Subcutaneous abdominal adipose tissue (tissue), 5 donors: ENCODE measurements around the gene BACE1-AS.

Source experiments
- H3K27ac ChIP-seq: one replicate; pipeline ENCODE4 v1.7.0; 2013; ENCODE audit warnings: low read depth, mild to moderate bottlenecking, inconsistent platforms, low read length, moderate library complexity
- H3K27me3 ChIP-seq, 5 donors: one replicate each; pipeline ENCODE4 v1.7.0; 2013; ENCODE audit warnings: low read length in 5 of 5, inconsistent platforms in 1 of 5; ENCODE audit not compliant: control insufficient read depth in 5 of 5, insufficient read depth in 4 of 5
- H3K36me3 ChIP-seq, 5 donors: one replicate each; pipeline ENCODE4 v1.7.0; 2013; ENCODE audit warnings: low read length in 5 of 5; ENCODE audit not compliant: control insufficient read depth in 5 of 5, insufficient read depth in 5 of 5
- H3K4me1 ChIP-seq, 5 donors: one replicate each; pipeline ENCODE4 v1.7.0; 2013; ENCODE audit warnings: low read length in 5 of 5, mild to moderate bottlenecking in 3 of 5, moderate library complexity in 1 of 5; ENCODE audit not compliant: control insufficient read depth in 5 of 5, insufficient read depth in 5 of 5
- H3K4me3 ChIP-seq, 5 donors: one replicate each; pipeline ENCODE4 v1.7.0; 2013; ENCODE audit warnings: low read length in 5 of 5, low read depth in 1 of 5
- H3K9ac ChIP-seq, 5 donors: one replicate each; pipeline ENCODE4 v1.7.0; 2013; ENCODE audit warnings: low read length in 5 of 5, mild to moderate bottlenecking in 4 of 5, moderate library complexity in 3 of 5
- H3K9me3 ChIP-seq, 5 donors: one replicate each; pipeline ENCODE4 v1.7.0; 2013; ENCODE audit warnings: low read length in 5 of 5; ENCODE audit not compliant: control insufficient read depth in 5 of 5
- donor health status: healthy.
- donor health status: healthy.
- donor health status: healthy.
- donor health status: healthy.
- donor health status: healthy.

The BACE1-AS gene

GRCh38 chr11:117302228-117302627 lies 11.1 kb downstream of the BACE1-AS start:
- H3K4me3 ChIP-seq = no peak overlapping the region

GRCh38 chr11:117303101-117303500 lies 12.0 kb downstream of the BACE1-AS start:
- no peak overlapping the region for H3K4me3 ChIP-seq
- H3K27me3 ChIP-seq = no peaks in the 10 kb centered on the region
- H3K9me3 ChIP-seq = no peaks in the 10 kb centered on the region
- peaks cover 0 to 9% (median 8%) of the 10 kb centered on the region in 5 donors for H3K4me1 ChIP-seq
- H3K36me3 ChIP-seq = peaks cover 0 to 2% (median 0%) of the 10 kb centered on the region in 5 donors
- H3K27ac ChIP-seq = no peak overlapping the region
- H3K9ac ChIP-seq = no peak overlapping the region

More at GRCh38 chr11:117302228-117302627, 11.1 kb downstream of the BACE1-AS start:
- H3K27me3 ChIP-seq = no peaks in the 10 kb centered on the region
- peaks cover 0 to 9% (median 8%) of the 10 kb centered on the region in 5 donors for H3K4me1 ChIP-seq
- peaks cover 0 to 2% (median 0%) of the 10 kb centered on the region in 5 donors for H3K36me3 ChIP-seq
- H3K27ac ChIP-seq = no peak overlapping the region
- no peaks in the 10 kb centered on the region for H3K9me3 ChIP-seq
- H3K9ac ChIP-seq = no peak overlapping the region

- Histone ChIP-seq H3K4me3 (no peak overlapping the region), H3K27me3 (no peaks in the 10 kb centered on the region), H3K9ac (no peak overlapping the region), H3K9me3 (no peaks in the 10 kb centered on the region), H3K36me3 (peaks cover 0 to 2% (median 0%) of the 10 kb centered on the region in 5 donors), H3K4me1 (peaks cover 0 to 9% (median 8%) of the 10 kb centered on the region in 5 donors), H3K27ac (no peak overlapping the region)
Measured at GRCh38 chr11:117303646-117304315, 12.6 kb downstream of the BACE1-AS start.

GRCh38 chr11:117305145-117305544 lies 14.0 kb downstream of the BACE1-AS start:
- Histone ChIP-seq H3K4me3 (no peak overlapping the region), H3K27ac (no peak overlapping the region), H3K36me3 (peaks cover 0 to 3% (median 0%) of the 10 kb centered on the region in 5 donors), H3K4me1 (peaks cover 0 to 5% (median 5%) of the 10 kb centered on the region in 5 donors), H3K9ac (no peak overlapping the region), H3K9me3 (no peaks in the 10 kb centered on the region), H3K27me3 (no peaks in the 10 kb centered on the region)

- Histone ChIP-seq H3K4me1 (peaks cover under 1 to 5% (median 2%) of the 10 kb centered on the region in 5 donors), H3K27ac (no peak overlapping the region), H3K4me3 (no peak overlapping the region), H3K36me3 (peaks cover 0 to 3% (median 0%) of the 10 kb centered on the region in 5 donors), H3K9ac (no peak overlapping the region), H3K27me3 (no peaks in the 10 kb centered on the region), H3K9me3 (no peaks in the 10 kb centered on the region)
Measured at GRCh38 chr11:117309310-117309709, 18.2 kb downstream of the BACE1-AS start.

GRCh38 chr11:117313091-117313490 lies 21.9 kb downstream of the BACE1-AS start:
- peaks cover 10 to 28% (median 25%) of the 10 kb centered on the region in 5 donors for H3K4me1 ChIP-seq
- H3K27me3 ChIP-seq = no peaks in the 10 kb centered on the region
- H3K9me3 ChIP-seq = no peaks in the 10 kb centered on the region
- H3K27ac ChIP-seq = no peak overlapping the region
- H3K36me3 ChIP-seq = peaks cover 0 to 3% (median 0%) of the 10 kb centered on the region in 5 donors
- H3K4me3 ChIP-seq = no peak overlapping the region
- no peak overlapping the region for H3K9ac ChIP-seq

- Histone ChIP-seq H3K4me3 (peak overlapping the region in 1 of 5 donors; percentile 85), H3K27me3 (no peaks in the 10 kb centered on the region), H3K9ac (peak overlapping the region in 1 of 5 donors; percentile 16), H3K9me3 (no peaks in the 10 kb centered on the region), H3K4me1 (peaks cover 10 to 28% (median 25%) of the 10 kb centered on the region in 5 donors), H3K27ac (no peak overlapping the region), H3K36me3 (peaks cover 0 to 3% (median 0%) of the 10 kb centered on the region in 5 donors)
Measured at GRCh38 chr11:117313828-117314768, 23.0 kb downstream of the BACE1-AS start.

GRCh38 chr11:117314840-117315239 lies 23.7 kb downstream of the BACE1-AS start:
- peaks cover 10 to 28% (median 25%) of the 10 kb centered on the region in 5 donors for H3K4me1 ChIP-seq
- no peaks in the 10 kb centered on the region for H3K27me3 ChIP-seq
- peak overlapping the region; percentile 68 to 92 (median 87) for H3K9ac ChIP-seq
- H3K27ac ChIP-seq = no peak overlapping the region
- no peaks in the 10 kb centered on the region for H3K36me3 ChIP-seq
- H3K9me3 ChIP-seq = no peaks in the 10 kb centered on the region
- H3K4me3 ChIP-seq = peak overlapping the region; percentile 59 to 89 (median 85)

- Histone ChIP-seq H3K4me3 (peak overlapping the region; percentile 79 to 91 (median 87)), H3K27ac (no peak overlapping the region), H3K4me1 (peaks cover 10 to 28% (median 25%) of the 10 kb centered on the region in 5 donors), H3K9ac (peak overlapping the region; percentile 68 to 92 (median 87)), H3K36me3 (no peaks in the 10 kb centered on the region), H3K9me3 (no peaks in the 10 kb centered on the region), H3K27me3 (no peaks in the 10 kb centered on the region)
Measured at GRCh38 chr11:117315285-117316196, 24.4 kb downstream of the BACE1-AS start.
